Measurements from ENCODE around the gene AOAH. TPM values are rescaled to one million over a fixed set of nuclear protein-coding genes. Genes with fewer than 3 reads are reported as not detected.

AOAH gene
- total and polyA plus RNA-seq, 12 donors: 3.4 to 52.0 (median 13.6) TPM

DNA sequence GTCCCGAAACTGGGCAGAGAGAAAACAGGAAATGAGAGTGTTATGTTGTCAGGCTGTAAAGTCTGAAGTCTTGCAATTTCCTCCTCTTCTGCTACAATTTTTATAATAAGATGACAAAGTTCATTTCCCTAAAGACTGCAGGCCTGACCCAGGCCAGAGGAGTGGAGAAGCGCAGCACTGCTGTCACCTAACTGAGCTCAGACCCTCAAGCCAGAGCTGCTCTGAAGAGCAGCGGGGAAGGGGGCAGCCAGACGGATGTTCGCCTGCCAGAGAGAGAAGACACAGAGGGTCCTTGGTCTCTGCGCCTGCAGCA, 12.6 kb upstream of the AOAH start:
- no peaks in the 10 kb centered on the region for H3K27me3 ChIP-seq
- peak overlapping the region in 2 of 5 donors; percentile 30 to 87 for H3K27ac ChIP-seq
- no peak overlapping the region for H3K4me3 ChIP-seq
- intact Hi-C loops (cut with DNase I): no loop called here
- H3K4me1 ChIP-seq (replicated peaks in 1 of 2): no peaks in the 10 kb centered on the region
- H3K9me3 ChIP-seq (replicated peaks in 1 of 3): no peaks in the 10 kb centered on the region
- 64 to 72% (median 72%) methylated on average over 3 to 6 of the region's 6 CpGs for WGBS, 4 donors
- TF ChIP-seq, protein P1, sequence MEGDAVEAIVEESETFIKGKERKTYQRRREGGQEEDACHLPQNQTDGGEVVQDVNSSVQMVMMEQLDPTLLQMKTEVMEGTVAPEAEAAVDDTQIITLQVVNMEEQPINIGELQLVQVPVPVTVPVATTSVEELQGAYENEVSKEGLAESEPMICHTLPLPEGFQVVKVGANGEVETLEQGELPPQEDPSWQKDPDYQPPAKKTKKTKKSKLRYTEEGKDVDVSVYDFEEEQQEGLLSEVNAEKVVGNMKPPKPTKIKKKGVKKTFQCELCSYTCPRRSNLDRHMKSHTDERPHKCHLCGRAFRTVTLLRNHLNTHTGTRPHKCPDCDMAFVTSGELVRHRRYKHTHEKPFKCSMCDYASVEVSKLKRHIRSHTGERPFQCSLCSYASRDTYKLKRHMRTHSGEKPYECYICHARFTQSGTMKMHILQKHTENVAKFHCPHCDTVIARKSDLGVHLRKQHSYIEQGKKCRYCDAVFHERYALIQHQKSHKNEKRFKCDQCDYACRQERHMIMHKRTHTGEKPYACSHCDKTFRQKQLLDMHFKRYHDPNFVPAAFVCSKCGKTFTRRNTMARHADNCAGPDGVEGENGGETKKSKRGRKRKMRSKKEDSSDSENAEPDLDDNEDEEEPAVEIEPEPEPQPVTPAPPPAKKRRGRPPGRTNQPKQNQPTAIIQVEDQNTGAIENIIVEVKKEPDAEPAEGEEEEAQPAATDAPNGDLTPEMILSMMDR (IDR thresholded peaks at IDR 0.05): no peak
- no peak for TF ChIP-seq POLR2A (IDR thresholded peaks at IDR 0.05)
- DNase-seq: peak in 1 of 7 donors; percentile 15
- no peaks in the 10 kb centered on the region for H3K36me3 ChIP-seq (replicated peaks in 1 of 2)

DNA sequence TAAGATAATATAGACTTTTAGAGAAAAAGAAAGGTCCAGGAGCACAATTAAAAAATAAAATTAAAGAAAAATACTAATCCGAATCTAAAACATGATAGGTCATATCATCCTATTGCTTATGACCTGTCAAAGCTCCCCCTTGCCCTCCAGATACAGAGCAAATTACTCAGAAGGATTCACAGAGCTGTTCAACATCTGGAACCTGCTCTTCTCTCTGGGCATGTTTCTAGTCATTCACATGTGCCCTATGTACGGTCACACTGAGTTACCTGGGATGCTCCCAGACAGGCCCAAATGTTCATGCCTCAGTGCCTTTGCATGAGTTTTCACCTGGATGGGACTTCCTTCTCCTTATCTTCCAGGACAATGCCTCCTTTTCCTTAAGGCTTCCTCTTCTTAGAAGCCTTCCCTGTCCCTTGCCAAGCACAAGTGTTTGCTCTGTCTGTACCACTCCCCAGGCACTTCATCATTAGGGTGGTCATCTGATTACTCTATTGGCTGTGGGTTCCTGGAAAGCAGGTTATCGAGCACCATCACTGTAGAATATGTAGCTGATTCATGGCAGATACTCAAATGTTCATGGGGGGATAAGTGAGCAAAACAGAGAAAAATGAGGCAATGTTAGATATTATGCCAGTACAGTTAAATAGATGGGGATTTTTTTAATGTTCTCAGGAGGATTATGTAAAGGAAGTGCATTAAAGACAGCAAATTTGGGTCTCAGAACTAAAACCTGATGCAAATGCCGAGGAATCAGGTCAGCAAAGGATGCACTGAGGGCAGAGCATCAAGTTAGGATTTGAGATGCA, 12.0 kb upstream of the AOAH start:
- intact Hi-C loops (cut with DNase I): no loop called here
- no peak overlapping the region for H3K27ac ChIP-seq
- H3K4me3 ChIP-seq: no peak overlapping the region
- no peaks in the 10 kb centered on the region for H3K4me1 ChIP-seq (replicated peaks in 1 of 2)
- 66 to 75% (median 72%) methylated on average over 4 of the region's 4 CpGs for WGBS, 4 donors
- TF ChIP-seq, protein P1 (IDR thresholded peaks at IDR 0.05): no peak
- TF ChIP-seq POLR2A (IDR thresholded peaks at IDR 0.05): no peak
- DNase-seq: no peak
- no peaks in the 10 kb centered on the region for H3K9me3 ChIP-seq (replicated peaks in 1 of 3)
- H3K36me3 ChIP-seq (replicated peaks in 1 of 2): no peaks in the 10 kb centered on the region
- H3K27me3 ChIP-seq: no peaks in the 10 kb centered on the region

- no peak overlapping the region for H3K4me3 ChIP-seq
- no peak overlapping the region for H3K27ac ChIP-seq
- intact Hi-C loops (cut with DNase I): no loop called here
- WGBS, 4 donors: 34 to 49% (median 47%) methylated on average over 2 of the region's 2 CpGs
- no peaks in the 10 kb centered on the region for H3K4me1 ChIP-seq (replicated peaks in 1 of 2)
- no peaks in the 10 kb centered on the region for H3K36me3 ChIP-seq (replicated peaks in 1 of 2)
- no peak for DNase-seq
- H3K9me3 ChIP-seq (replicated peaks in 1 of 3): no peaks in the 10 kb centered on the region
- H3K27me3 ChIP-seq: no peaks in the 10 kb centered on the region
- TF ChIP-seq POLR2A (IDR thresholded peaks at IDR 0.05): no peak
- TF ChIP-seq, protein P1 (IDR thresholded peaks at IDR 0.05): no peak
Observed at GRCh38 chr7:36735172-36735571, 10.9 kb upstream of the AOAH start.

DNA sequence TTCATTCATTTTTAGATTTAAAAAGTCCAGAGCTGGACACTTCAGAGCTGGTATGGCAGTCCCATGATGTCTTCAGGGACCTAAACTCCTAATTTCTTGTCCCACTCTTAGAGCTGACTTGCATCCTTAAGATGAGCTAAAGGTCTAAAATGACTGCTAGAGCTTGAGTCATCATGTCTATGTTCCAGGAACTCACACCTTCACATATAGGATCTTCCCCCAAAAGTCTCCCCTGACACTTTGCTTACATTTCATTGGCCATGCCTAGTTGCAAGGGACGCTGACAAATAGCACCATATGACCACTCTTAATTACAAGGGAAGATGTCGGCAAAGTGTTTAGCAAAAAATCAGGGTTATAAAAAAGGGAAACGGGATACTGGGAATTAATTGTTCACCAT, 10.4 kb upstream of the AOAH start:
- DNase-seq: no peak
- H3K27ac ChIP-seq: no peak overlapping the region
- TF ChIP-seq POLR2A (IDR thresholded peaks at IDR 0.05): no peak
- TF ChIP-seq, protein P1 (IDR thresholded peaks at IDR 0.05): no peak
- no peak overlapping the region for H3K4me3 ChIP-seq
- H3K36me3 ChIP-seq (replicated peaks in 1 of 2): no peaks in the 10 kb centered on the region
- H3K4me1 ChIP-seq (replicated peaks in 1 of 2): no peaks in the 10 kb centered on the region
- WGBS, 4 donors: 74 to 83% (median 79%) methylated on average over 3 of the region's 3 CpGs
- no peaks in the 10 kb centered on the region for H3K27me3 ChIP-seq
- no peaks in the 10 kb centered on the region for H3K9me3 ChIP-seq (replicated peaks in 1 of 3)
- intact Hi-C loops (cut with DNase I): no loop called here

All from adrenal gland (tissue), 12 donors.